ENCODE data around the gene ZNF276. TPM values are rescaled to one million over a fixed set of nuclear protein-coding genes. Genes with fewer than 3 reads are reported as not detected.

ZNF276 gene
- total RNA-seq, 1 donor from 2014 or later, result 22.5 TPM

GRCh38 chr16:89787365-89787805 is 66.0 kb downstream of the ZNF276 start:
- Mint-ChIP-seq H3K27ac (no peak overlapping the region), H3K36me3 (ENCODE audit: insufficient read depth) (peaks cover 26% of the 10 kb centered on the region), H3K27me3 (no peaks in the 10 kb centered on the region), H3K9me3 (ENCODE audit: low read depth) (no peaks in the 10 kb centered on the region), H3K4me1 (ENCODE audit: low read depth) (no peaks in the 10 kb centered on the region), H3K4me3 (ENCODE audit: low read depth) (no peak overlapping the region)
- no peak for DNase-seq (ENCODE audit: low spot score, unreplicated experiment)
- TF ChIP-seq CTCF (IDR thresholded peaks at IDR 0.05; ENCODE audit: unreplicated experiment), result no peak

Other genes starting within 250 kb of the ZNF276 start
- 178 and 183 TPM in 2 replicates for gene ANKRD11, start 231.0 kb upstream of the ZNF276 start, total RNA-seq
- gene SPG7, start 213.1 kb upstream of the ZNF276 start, total RNA-seq, result 183 and 184 TPM in 2 replicates
- gene RPL13, start 160.9 kb upstream of the ZNF276 start, total RNA-seq, result 1,643 and 1,699 TPM in 2 replicates
- 0.41 and 0.84 TPM in 2 replicates for gene CPNE7, start 145.8 kb upstream of the ZNF276 start, total RNA-seq
- 29.6 and 36.3 TPM in 2 replicates for gene DPEP1, start 107.9 kb upstream of the ZNF276 start, total RNA-seq
- gene CHMP1A, start 63.8 kb upstream of the ZNF276 start, total RNA-seq, result 96.5 and 105 TPM in 2 replicates
- 33.4 and 38.4 TPM in 2 replicates for gene SPATA33, start 63.7 kb upstream of the ZNF276 start, total RNA-seq
- gene CDK10, start 34.8 kb upstream of the ZNF276 start, total RNA-seq, result 183 and 192 TPM in 2 replicates
- 14.0 and 15.5 TPM in 2 replicates for gene SPATA2L, start 19.8 kb upstream of the ZNF276 start, total RNA-seq
- 17.4 and 17.9 TPM in 2 replicates for gene VPS9D1, start 639 bp upstream of the ZNF276 start, total RNA-seq
- 74.5 and 81.6 TPM in 2 replicates for gene FANCA, start 95.1 kb downstream of the ZNF276 start, total RNA-seq
- gene SPIRE2, start 106.9 kb downstream of the ZNF276 start, total RNA-seq, result 24.2 TPM in 2 replicates
- 177 and 199 TPM in 2 replicates for gene TCF25, start 152.1 kb downstream of the ZNF276 start, total RNA-seq
- gene MC1R, start 197.3 kb downstream of the ZNF276 start, total RNA-seq, result 3.8 and 4.6 TPM in 2 replicates
- gene TUBB3, start 201.8 kb downstream of the ZNF276 start, total RNA-seq, result 201 and 211 TPM in 2 replicates
- gene DEF8, start 227.2 kb downstream of the ZNF276 start, total RNA-seq, result 67.9 and 72.1 TPM in 2 replicates

All from progenitor cell of endocrine pancreas (in vitro differentiated cells).